B cell (primary cell): Measurements from ENCODE around the gene DNASE2B.

Source experiments
- CTCF ChIP-seq: fragments of 200-600 bp; IDR thresholded peaks from one replicate; pipeline ENCODE4 v1.8.0; 2022; ENCODE audit warnings: antibody characterized with exemption, mild to moderate bottlenecking
- EZH2 ChIP-seq: IDR thresholded peaks from 2 replicates; pipeline ENCODE4 v1.6.1; 2012; ENCODE audit warnings: borderline replicate concordance, low read depth, mild to moderate bottlenecking, moderate library complexity, low read length; ENCODE audit not compliant: insufficient read depth, poor library complexity, severe bottlenecking

GRCh38 chr1:84402060-84402459 is 3.8 kb downstream of the DNASE2B start:
- TF ChIP-seq CTCF: no peak
- TF ChIP-seq EZH2: no peak
